ENCODE results near the gene TSPEAR. TPM values are rescaled to one million over a fixed set of nuclear protein-coding genes. Genes with fewer than 3 reads are reported as not detected.
"Not testable (repeated sequence)": the region's sequence is repeated elsewhere in the genome, so short reads cannot be mapped to it uniquely, and the experiment has no call there.

Gene TSPEAR
- total and polyA plus RNA-seq, 9 of the 15 experiments (the other 6 are each of a cell fraction or from before 2014, with no cell fraction given), result not detected

GRCh38 chr21:44503901-44504399, 207.4 kb downstream of the TSPEAR start:
- no peaks in the 10 kb centered on the region for H3K79me2 ChIP-seq (ENCODE audit: control insufficient read depth, insufficient read depth, low read length)
- ChIA-PET POLR2A (no interaction called here), CTCF (ENCODE audit: low intra/inter-chr PET ratio) (interaction anchor here (0.6 kb wide), 1 partner anchor 238 kb away, joined by 3 read pairs; no protein-coding TSS in a partner anchor)
- DNase-seq (ENCODE audit: extremely low read depth in 1 of 4, low spot score in 3 of 4) (no peak), ATAC-seq (no peak), FAIRE-seq (no peak)
- no peaks in the 10 kb centered on the region for H3K9me1 ChIP-seq (ENCODE audit: control insufficient read depth, insufficient read depth, low read length)
- no TSS peak for BruUV-seq (replicated peaks)
- H3K36me3 ChIP-seq (ENCODE audit: control insufficient read depth, insufficient read depth, low read length), result no peaks in the 10 kb centered on the region
- no peak overlapping the region for H3K4me2 ChIP-seq (ENCODE audit: insufficient read depth, low read length)
- H3K4me1 ChIP-seq (replicated peaks in 1 of 2; ENCODE audit: control insufficient read depth in 2 of 2, insufficient read depth in 2 of 2, low read length in 2 of 2), result peaks cover 0 to 37% of the 10 kb centered on the region in 2 experiments; a peak in 2 of 5 replicates
- in situ Hi-C loops (cut with MboI) (loop anchor here (10.0 kb wide), 1 partner anchor 431 kb away; no protein-coding TSS in a partner anchor), intact Hi-C loops (cut with micrococcal nuclease) (no loop called here)
- no peak overlapping the region for H3K27ac ChIP-seq (ENCODE audit: extremely low read depth, low read depth, low read length)
- H3K9ac ChIP-seq (ENCODE audit: insufficient read depth in 1 of 2, low read depth in 2 of 2, low read length in 2 of 2), result no peak overlapping the region
- WGBS (ENCODE audit: insufficient coverage, low coverage, missing lambda C conversion rate), result 3% methylated on average over 20 of the region's 20 CpGs
- peaks cover 71 to 85% of the 10 kb centered on the region in 2 experiments for H3K27me3 ChIP-seq (ENCODE audit: control insufficient read depth in 2 of 2, insufficient read depth in 2 of 2, low read length in 2 of 2)
- peaks cover 8% of the 10 kb centered on the region for H4K20me1 ChIP-seq (replicated peaks; ENCODE audit: control insufficient read depth, insufficient read depth, low read length)
- H3K4me3 ChIP-seq, result no peak overlapping the region
- H2AFZ ChIP-seq (ENCODE audit: low read depth, low read length), result no peak overlapping the region
- H3K9me3 ChIP-seq (replicated peaks; ENCODE audit: control insufficient read depth, insufficient read depth, low read depth, low read length), result no peaks in the 10 kb centered on the region
- no peak for TF ChIP-seq ZNF445 (CRISPR knock-in tag; IDR thresholded peaks at IDR 0.05; ENCODE audit: low read depth)
- TF ChIP-seq UBTF (IDR thresholded peaks at IDR 0.05; ENCODE audit: borderline replicate concordance in 1 of 2, low read depth in 2 of 2, low read length in 2 of 2), result 0 out of 4 replicates have a peak, but pooled peaks of 1 of the 2 experiments have one; percentile 13

GRCh38 chr21:44503006-44503889, 208.1 kb downstream of the TSPEAR start:
- H3K79me2 ChIP-seq (ENCODE audit: control insufficient read depth, insufficient read depth, low read length); H3K27ac ChIP-seq (ENCODE audit: extremely low read depth, low read depth, low read length); H3K9ac ChIP-seq (ENCODE audit: insufficient read depth in 1 of 2, low read depth in 2 of 2, low read length in 2 of 2); DNase-seq (ENCODE audit: extremely low read depth in 1 of 4, low spot score in 3 of 4); FAIRE-seq; H3K4me2 ChIP-seq (ENCODE audit: insufficient read depth, low read length); BruUV-seq (replicated peaks); H3K4me3 ChIP-seq; H3K9me1 ChIP-seq (ENCODE audit: control insufficient read depth, insufficient read depth, low read length); H4K20me1 ChIP-seq (replicated peaks; ENCODE audit: control insufficient read depth, insufficient read depth, low read length); CTCF ChIA-PET (ENCODE audit: low intra/inter-chr PET ratio); H3K9me3 ChIP-seq (replicated peaks; ENCODE audit: control insufficient read depth, insufficient read depth, low read depth, low read length); H3K36me3 ChIP-seq (ENCODE audit: control insufficient read depth, insufficient read depth, low read length); H2AFZ ChIP-seq (ENCODE audit: low read depth, low read length); intact Hi-C loops (cut with micrococcal nuclease); ATAC-seq: not testable (repeated sequence)
- Histone ChIP-seq H3K4me1 (replicated peaks in 1 of 2; ENCODE audit: control insufficient read depth in 2 of 2, insufficient read depth in 2 of 2, low read length in 2 of 2) (peaks cover 0 to 37% of the 10 kb centered on the region in 2 experiments; a peak in 3 of 5 replicates), H3K27me3 (ENCODE audit: control insufficient read depth in 2 of 2, insufficient read depth in 2 of 2, low read length in 2 of 2) (peaks cover 70 to 85% of the 10 kb centered on the region in 2 experiments)
- in situ Hi-C loops (cut with MboI), result loop anchor here (10.0 kb wide), 1 partner anchor 432 kb away; no protein-coding TSS in a partner anchor
- 3% methylated on average over 19 of the region's 44 CpGs for WGBS (ENCODE audit: insufficient coverage, low coverage, missing lambda C conversion rate)
- POLR2A ChIA-PET, result interaction anchor here (0.9 to 1.3 kb wide), 2 partner anchors 9 to 12 kb away, joined by 3 to 4 read pairs; no protein-coding TSS in a partner anchor
